ENCODE results near the gene KCNE4. TPM values are rescaled to one million over a fixed set of nuclear protein-coding genes. Genes with fewer than 3 reads are reported as not detected.

KCNE4 gene
- polyA plus RNA-seq, 1 donor from 2014 or later: not detected

DNA sequence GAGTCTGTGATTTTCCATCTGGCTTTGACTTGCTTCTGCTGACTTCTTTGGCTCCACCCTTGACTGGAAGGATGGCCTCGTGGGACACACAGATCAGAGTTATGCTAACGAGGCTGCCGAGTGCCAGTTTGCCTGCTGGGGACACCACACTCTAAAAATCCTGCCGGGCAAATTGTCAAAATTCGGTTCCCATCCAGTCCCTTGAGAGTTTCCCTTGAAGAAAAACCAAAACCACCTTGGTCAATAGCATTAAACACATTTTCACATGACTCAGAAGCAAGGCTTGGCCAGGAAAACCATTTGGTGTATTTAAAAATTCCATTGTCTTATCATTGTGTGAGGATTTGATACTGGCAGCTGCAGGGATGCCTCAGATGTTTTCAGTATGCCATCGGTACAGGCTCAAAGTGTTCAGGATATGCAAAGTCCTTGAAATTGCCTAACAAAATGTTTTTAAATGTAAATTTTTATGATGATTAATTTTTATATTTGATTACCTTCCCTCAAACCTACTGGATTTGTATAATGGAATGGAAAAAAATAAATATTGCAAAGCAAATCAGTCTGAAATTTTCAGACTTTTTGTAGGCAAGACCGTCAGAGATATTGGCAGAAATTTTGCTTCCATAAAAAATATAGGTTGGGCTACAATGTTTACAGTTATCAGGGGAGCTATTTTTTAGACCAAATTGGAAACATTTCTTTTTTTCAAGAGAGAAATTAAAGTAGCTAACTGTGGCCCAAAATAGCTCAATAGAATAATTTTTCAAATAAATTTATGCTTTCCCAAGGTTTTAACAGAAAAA is 41.6 kb downstream of the KCNE4 start:
- Histone ChIP-seq H3K9me2 (ENCODE audit: insufficient read depth, low read length) (no peaks in the 10 kb centered on the region), H3K36me3 (ENCODE audit: insufficient read depth, low read length) (no peaks in the 10 kb centered on the region), H3K79me2 (replicated peaks; ENCODE audit: insufficient read depth, low read length) (no peaks in the 10 kb centered on the region), H3F3A (ENCODE audit: insufficient read depth, low read length, poor library complexity, severe bottlenecking) (no peaks in the 10 kb centered on the region), H3K4me2 (ENCODE audit: low read length) (no peak overlapping the region), H3K4me3 (ENCODE audit: low read length) (no peak overlapping the region), H3K9ac (ENCODE audit: low read length) (no peak overlapping the region), H3K27ac (ENCODE audit: low read length) (no peak overlapping the region), H2AFZ (ENCODE audit: low read depth, low read length) (no peak overlapping the region), H3K27me3 (ENCODE audit: insufficient read depth, low read depth, low read length) (no peaks in the 10 kb centered on the region), H3K9me3 (ENCODE audit: low read length) (no peaks in the 10 kb centered on the region), H4K20me1 (ENCODE audit: insufficient read depth) (no peaks in the 10 kb centered on the region)
- TF ChIP-seq TAF1 (IDR thresholded peaks at IDR 0.05; ENCODE audit: low read depth): no peak
- TF ChIP-seq, protein P1, sequence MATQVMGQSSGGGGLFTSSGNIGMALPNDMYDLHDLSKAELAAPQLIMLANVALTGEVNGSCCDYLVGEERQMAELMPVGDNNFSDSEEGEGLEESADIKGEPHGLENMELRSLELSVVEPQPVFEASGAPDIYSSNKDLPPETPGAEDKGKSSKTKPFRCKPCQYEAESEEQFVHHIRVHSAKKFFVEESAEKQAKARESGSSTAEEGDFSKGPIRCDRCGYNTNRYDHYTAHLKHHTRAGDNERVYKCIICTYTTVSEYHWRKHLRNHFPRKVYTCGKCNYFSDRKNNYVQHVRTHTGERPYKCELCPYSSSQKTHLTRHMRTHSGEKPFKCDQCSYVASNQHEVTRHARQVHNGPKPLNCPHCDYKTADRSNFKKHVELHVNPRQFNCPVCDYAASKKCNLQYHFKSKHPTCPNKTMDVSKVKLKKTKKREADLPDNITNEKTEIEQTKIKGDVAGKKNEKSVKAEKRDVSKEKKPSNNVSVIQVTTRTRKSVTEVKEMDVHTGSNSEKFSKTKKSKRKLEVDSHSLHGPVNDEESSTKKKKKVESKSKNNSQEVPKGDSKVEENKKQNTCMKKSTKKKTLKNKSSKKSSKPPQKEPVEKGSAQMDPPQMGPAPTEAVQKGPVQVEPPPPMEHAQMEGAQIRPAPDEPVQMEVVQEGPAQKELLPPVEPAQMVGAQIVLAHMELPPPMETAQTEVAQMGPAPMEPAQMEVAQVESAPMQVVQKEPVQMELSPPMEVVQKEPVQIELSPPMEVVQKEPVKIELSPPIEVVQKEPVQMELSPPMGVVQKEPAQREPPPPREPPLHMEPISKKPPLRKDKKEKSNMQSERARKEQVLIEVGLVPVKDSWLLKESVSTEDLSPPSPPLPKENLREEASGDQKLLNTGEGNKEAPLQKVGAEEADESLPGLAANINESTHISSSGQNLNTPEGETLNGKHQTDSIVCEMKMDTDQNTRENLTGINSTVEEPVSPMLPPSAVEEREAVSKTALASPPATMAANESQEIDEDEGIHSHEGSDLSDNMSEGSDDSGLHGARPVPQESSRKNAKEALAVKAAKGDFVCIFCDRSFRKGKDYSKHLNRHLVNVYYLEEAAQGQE (IDR thresholded peaks at IDR 0.05; ENCODE audit: borderline replicate concordance): no peak
- no peak for TF ChIP-seq EP300 (conservative IDR thresholded peaks at IDR 0.05; ENCODE audit: poor library complexity, severe bottlenecking)
- no peak for TF ChIP-seq EZH2 (IDR thresholded peaks at IDR 0.05; ENCODE audit: borderline replicate concordance, insufficient read depth, low read length, poor library complexity, severe bottlenecking)

DNA sequence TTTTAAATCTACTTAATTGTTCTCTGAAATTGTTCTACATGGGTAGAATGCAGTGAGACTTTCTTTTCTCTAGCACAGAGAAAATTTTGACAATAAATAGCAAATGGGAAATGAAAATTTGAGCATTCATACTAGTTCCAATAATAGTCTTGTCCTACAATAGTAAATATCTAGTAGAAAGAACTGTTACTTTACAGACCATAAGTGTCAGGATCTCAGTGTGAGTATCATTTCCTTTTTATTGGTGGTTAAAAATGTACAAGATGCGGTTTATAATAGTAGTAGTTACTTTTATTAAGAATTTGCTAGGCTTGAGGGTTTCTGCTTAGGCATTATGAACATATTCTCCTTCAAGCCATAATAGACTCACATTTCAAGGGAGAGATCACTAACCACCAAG is 43.2 kb downstream of the KCNE4 start:
- no peak overlapping the region for H3K9ac ChIP-seq (ENCODE audit: low read length)

More for the DNA sequence above, 43.2 kb downstream of the KCNE4 start:
- Histone ChIP-seq H3K27ac (ENCODE audit: low read length) (no peak overlapping the region), H3F3A (ENCODE audit: insufficient read depth, low read length, poor library complexity, severe bottlenecking) (no peaks in the 10 kb centered on the region), H4K20me1 (ENCODE audit: insufficient read depth) (no peaks in the 10 kb centered on the region), H3K9me2 (ENCODE audit: insufficient read depth, low read length) (no peaks in the 10 kb centered on the region), H2AFZ (ENCODE audit: low read depth, low read length) (no peak overlapping the region), H3K79me2 (replicated peaks; ENCODE audit: insufficient read depth, low read length) (no peaks in the 10 kb centered on the region), H3K4me3 (ENCODE audit: low read length) (no peak overlapping the region), H3K4me2 (ENCODE audit: low read length) (no peak overlapping the region), H3K9me3 (ENCODE audit: low read length) (no peaks in the 10 kb centered on the region), H3K27me3 (ENCODE audit: insufficient read depth, low read depth, low read length) (no peaks in the 10 kb centered on the region), H3K36me3 (ENCODE audit: insufficient read depth, low read length) (no peaks in the 10 kb centered on the region)
- TF ChIP-seq, protein P2, sequence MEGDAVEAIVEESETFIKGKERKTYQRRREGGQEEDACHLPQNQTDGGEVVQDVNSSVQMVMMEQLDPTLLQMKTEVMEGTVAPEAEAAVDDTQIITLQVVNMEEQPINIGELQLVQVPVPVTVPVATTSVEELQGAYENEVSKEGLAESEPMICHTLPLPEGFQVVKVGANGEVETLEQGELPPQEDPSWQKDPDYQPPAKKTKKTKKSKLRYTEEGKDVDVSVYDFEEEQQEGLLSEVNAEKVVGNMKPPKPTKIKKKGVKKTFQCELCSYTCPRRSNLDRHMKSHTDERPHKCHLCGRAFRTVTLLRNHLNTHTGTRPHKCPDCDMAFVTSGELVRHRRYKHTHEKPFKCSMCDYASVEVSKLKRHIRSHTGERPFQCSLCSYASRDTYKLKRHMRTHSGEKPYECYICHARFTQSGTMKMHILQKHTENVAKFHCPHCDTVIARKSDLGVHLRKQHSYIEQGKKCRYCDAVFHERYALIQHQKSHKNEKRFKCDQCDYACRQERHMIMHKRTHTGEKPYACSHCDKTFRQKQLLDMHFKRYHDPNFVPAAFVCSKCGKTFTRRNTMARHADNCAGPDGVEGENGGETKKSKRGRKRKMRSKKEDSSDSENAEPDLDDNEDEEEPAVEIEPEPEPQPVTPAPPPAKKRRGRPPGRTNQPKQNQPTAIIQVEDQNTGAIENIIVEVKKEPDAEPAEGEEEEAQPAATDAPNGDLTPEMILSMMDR (IDR thresholded peaks at IDR 0.05; ENCODE audit: poor library complexity, severe bottlenecking): no peak
- TF ChIP-seq SMC3 (conservative IDR thresholded peaks at IDR 0.05; ENCODE audit: poor library complexity) (no peak), RAD21 (conservative IDR thresholded peaks at IDR 0.05) (no peak), POLR2AphosphoS5 (IDR thresholded peaks at IDR 0.05) (no peak), EZH2 (IDR thresholded peaks at IDR 0.05; ENCODE audit: borderline replicate concordance, insufficient read depth, low read length, poor library complexity, severe bottlenecking) (no peak), EP300 (conservative IDR thresholded peaks at IDR 0.05; ENCODE audit: poor library complexity, severe bottlenecking) (no peak), MXI1 (conservative IDR thresholded peaks at IDR 0.05; ENCODE audit: poor library complexity, severe bottlenecking) (no peak), TAF1 (IDR thresholded peaks at IDR 0.05; ENCODE audit: low read depth) (no peak)
- TF ChIP-seq, protein P1 (IDR thresholded peaks at IDR 0.05; ENCODE audit: borderline replicate concordance): no peak
